Activated T-cell treated with anti-CD3 and anti-CD28 coated beads for 1 hour (primary cell): ENCODE data around the gene LYSMD3.

ENCODE experiments used
- DNase-seq: peaks from one replicate; pipeline ENCODE4 v3.0.0-alpha.2; 2020; ENCODE audit warnings: low read depth

The LYSMD3 gene

GRCh38 chr5:90547072-90547536 is 17.7 kb upstream of the LYSMD3 start:
- DNase-seq: no peak

DNA sequence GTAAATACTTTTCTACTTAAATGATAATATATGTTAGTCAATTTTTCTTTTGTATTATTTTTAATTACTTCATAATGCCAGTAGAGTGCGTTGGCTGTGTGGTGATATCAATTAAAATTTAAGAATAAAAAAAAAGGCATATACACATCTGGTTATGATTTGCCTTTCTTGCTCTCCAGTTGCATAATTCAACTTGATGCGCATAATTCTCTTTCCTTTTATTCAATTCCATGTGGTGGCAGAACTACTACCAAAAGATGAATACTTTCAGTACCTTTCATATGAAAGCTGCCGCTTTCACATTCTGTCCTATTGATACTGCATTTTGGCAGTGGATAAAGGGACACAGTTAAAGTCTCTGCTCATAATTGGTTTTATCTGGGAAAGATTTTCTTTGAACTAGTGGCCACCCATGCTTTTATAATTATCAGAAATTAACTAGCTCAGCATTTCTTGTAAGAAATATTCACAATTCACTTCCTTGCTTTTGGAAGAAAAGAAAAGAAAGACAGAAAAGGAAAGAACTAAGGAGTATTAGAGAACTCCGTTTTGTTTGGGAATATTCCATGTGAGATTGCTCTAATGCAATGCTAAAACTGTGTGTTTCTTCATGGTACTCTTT is 16.9 kb upstream of the LYSMD3 start:
- DNase-seq: no peak

GRCh38 chr5:90545511-90545910 is 16.1 kb upstream of the LYSMD3 start:
- DNase-seq: no peak

GRCh38 chr5:90542827-90543519 is 13.6 kb upstream of the LYSMD3 start:
- no peak for DNase-seq

DNA sequence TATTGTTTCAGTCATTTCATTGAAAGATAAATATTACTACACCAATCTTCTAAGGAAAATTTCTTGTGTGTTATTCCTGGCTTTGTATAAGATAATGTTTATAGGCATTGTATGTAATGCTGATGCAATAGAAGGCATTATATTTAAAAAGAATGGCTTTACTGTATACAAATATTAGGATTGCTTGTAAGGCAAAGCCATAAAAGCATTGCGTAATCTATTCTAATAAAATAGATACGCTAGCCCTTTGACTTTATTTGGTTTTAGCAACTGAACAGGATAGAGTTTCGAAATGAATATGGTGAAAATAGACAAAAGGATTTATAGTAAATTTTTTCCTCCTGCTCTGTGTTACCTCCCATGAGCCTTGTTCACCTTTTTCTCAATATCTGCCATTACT is 5.5 kb upstream of the LYSMD3 start:
- no peak for DNase-seq

GRCh38 chr5:90533794-90534193 is 4.4 kb upstream of the LYSMD3 start:
- no peak for DNase-seq

DNA sequence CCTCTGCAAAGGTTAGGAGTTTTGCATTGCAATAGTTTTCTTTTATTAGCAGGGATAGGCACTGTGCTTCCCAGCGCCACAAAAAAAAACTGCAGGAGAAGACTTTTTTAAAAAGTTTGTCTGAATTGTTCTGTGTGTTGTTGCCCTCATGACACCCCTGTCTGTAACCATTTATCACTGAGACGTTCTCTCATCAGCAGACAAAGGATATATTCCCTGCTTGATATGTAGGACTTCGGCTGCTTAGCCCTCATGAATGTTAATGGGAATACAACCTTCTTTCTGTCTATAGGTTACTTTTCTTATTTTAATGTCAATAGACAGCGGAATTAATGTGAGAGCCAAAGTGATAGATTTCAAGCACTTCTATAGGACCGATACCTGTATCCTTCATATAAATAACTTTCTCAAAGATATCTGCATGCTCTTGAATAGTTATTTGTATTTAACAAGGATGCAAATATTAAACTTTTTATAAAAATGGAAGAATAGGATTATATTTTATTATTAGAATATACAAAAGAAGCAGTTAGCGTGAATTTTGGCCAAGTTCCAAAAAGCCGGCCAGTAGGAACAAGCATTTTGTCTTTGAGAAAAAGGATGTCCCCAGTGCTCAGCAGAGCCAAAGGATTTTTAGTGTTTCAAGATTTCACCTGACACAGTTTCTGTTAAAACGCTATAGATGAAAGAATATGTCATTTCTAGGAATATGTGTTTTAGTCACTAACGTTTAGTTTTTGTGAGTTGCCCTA is 1.5 kb upstream of the LYSMD3 start:
- no peak for DNase-seq

- DNase-seq: peak; percentile 33
These were observed 724 bp upstream of the LYSMD3 start for GRCh38 chr5:90529939-90530677.

- DNase-seq: no peak
These were observed 687 bp downstream of the LYSMD3 start for GRCh38 chr5:90528601-90529193.

GRCh38 chr5:90519081-90519480 is 10.3 kb downstream of the LYSMD3 start:
- DNase-seq: no peak

GRCh38 chr5:90518661-90519060 is 10.7 kb downstream of the LYSMD3 start:
- no peak for DNase-seq

GRCh38 chr5:90514520-90514919 is 14.9 kb downstream of the LYSMD3 start:
- no peak for DNase-seq

- no peak for DNase-seq
These were observed 18.9 kb downstream of the LYSMD3 start for GRCh38 chr5:90510438-90510837.

GRCh38 chr5:90506221-90506620 is 23.2 kb downstream of the LYSMD3 start:
- no peak for DNase-seq

GRCh38 chr5:90504743-90505142 is 24.6 kb downstream of the LYSMD3 start:
- no peak for DNase-seq

DNA sequence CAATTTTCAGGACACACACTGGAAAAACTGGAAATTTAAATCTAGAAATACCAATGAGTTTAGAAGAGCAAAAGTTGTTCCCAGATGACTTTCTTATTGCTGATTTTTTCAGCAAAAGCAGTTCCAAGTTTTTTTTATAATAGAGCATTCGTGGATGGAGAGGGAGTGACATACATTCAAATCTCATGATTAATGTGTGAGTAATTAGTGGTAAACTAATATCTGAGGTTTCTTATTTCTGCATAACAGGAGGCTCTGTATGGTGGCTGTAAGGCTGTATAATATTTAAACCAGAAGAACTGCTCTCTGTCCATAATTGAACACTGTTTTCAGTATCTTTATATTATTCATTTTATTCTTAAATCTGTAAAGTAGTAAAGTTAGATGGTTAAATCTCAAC is 25.8 kb downstream of the LYSMD3 start:
- DNase-seq: no peak

DNA sequence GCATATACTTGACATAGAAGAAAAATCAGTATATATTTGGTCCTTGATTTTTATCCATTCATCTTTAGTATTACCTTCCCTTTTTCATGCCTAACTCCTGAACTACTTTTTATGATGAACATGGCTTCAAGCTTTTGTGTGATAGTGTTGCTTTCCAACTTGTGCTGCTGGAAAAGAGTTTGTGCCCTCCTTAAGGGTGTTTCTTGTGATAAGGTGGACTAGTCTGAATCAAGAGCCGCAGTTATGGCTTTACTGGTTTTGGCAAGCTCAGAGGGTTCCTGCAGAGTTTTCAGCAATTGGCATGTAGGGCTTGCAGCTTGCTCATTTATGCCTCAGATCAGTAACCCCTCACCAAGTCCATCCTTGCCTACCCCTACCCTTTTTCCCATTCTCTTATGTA is 34.2 kb downstream of the LYSMD3 start:
- no peak for DNase-seq

DNA sequence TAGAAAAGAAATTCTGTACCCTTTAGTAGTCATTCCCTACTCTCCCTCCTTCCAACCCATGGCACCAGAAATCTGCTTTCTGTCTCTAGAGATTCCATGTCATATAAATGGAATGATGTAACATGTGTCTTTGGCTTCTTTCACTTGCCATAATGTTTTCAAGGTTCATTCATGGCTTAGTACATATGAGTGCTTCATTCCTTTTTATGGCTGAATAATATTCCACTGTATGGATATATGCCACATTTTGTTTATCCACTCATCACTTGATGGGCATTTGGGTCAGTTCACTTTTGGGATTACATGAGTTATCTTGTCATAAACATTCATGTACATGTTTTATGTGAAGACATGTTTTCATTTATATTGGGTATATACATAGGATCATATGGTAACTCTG is 35.3 kb downstream of the LYSMD3 start:
- no peak for DNase-seq

DNA sequence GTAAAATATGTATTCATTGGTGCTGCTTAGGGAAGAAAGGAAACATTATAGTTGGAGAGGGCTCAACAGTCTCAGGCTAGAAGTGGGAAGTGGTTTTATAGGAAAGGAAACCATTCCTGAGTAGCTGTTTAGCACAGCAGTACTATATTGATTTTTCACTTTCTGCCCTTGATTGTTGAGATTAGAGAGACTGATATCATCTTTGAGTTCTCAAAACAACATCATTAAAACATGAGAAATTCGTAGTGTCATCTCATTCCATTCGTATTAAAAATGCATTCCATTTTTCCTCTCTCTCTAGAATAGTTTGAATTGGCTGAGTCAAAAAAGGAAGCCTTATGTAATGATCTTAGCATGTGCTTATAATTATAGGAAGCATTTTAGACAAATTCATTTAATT is 40.6 kb downstream of the LYSMD3 start:
- no peak for DNase-seq

- DNase-seq: no peak
These were observed 44.8 kb downstream of the LYSMD3 start for GRCh38 chr5:90484540-90484939.

DNA sequence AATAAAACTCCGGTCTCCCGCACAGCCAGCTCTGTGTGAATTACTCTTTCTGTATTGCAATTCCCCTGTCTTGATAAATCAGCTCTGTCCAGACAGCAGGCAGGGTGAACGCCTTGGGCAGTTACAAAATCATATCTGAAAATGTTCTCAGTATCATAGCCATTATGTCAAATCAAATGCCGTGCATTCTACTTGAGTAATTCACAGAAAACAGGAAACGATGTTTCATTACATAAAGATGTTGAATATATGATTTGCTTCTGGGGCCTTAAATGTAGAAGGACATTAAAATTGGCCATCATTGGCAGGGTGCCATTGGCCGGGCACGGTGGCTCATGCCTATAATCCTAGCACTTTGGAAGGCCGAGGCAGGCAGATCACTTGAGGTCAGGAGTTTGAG is 46.2 kb downstream of the LYSMD3 start:
- DNase-seq: no peak

DNA sequence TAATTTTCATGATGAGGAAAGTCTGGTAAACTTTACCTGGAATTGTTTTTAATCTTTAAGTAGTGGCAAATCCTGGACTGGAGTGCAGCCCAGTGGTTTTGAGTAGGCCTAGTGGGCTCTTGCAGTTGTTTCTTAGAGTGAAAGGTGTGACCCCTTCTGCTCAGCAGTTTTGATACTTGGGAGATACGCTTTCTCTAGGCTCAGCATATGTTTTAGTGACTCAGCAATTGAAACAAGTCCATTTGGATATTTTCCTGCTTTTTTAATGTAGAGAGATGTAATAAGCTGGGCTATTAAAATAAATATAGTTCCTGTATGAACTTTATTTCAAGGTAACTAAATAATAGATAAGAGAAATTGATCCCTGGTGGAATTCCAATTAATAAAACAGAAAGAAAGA is 48.7 kb downstream of the LYSMD3 start:
- no peak for DNase-seq
